Suppressor macrophage (primary cell): Measurements from ENCODE around the gene IL17F.

ENCODE experiments used
- DNase-seq, 4 experiments: peaks; one replicate each; pipeline ENCODE4 v3.0.0-alpha.2; 2020 to 2022

Gene IL17F

GRCh38 chr6:52187098-52187497 is 57.2 kb downstream of the IL17F start:
- DNase-seq = no peak
